K562 (cell line): Measurements from ENCODE around the gene LMAN2. TPM values are rescaled to one million over a fixed set of nuclear protein-coding genes. Genes with fewer than 3 reads are reported as not detected.

Experiments used
- CCNT2 ChIP-seq: IDR thresholded peaks from 2 replicates; pipeline ENCODE4 v1.6.1; 2011; ENCODE audit warnings: borderline replicate concordance, low read depth, mild to moderate bottlenecking, moderate library complexity, mixed read lengths, low read length; ENCODE audit not compliant: insufficient read length; ENCODE audit errors: extremely low read depth
- DNMT1 ChIP-seq: fragments of 450-650 bp; IDR thresholded peaks from 2 replicates; pipeline ENCODE4 v1.6.1; 2016; ENCODE audit warnings: antibody characterized with exemption, mild to moderate bottlenecking
- HNRNPK ChIP-seq: fragments of 200-400 bp; formaldehyde crosslinking; IDR thresholded peaks from one replicate; pipeline ENCODE4 v1.6.1; 2018; ENCODE audit warnings: mild to moderate bottlenecking, low read depth, low read length; ENCODE audit not compliant: poor library complexity, severe bottlenecking
- NEUROD1 ChIP-seq: fragments of 150-350 bp; IDR thresholded peaks from 2 replicates; pipeline ENCODE4 v1.6.1; 2014; ENCODE audit warnings: borderline replicate concordance, low read length, low read depth; ENCODE audit not compliant: partially characterized antibody
- PHF21A ChIP-seq: fragments of 450-650 bp; IDR thresholded peaks from 2 replicates; pipeline ENCODE4 v1.6.1; 2017; ENCODE audit warnings: low read depth, borderline replicate concordance
- SMAD2 ChIP-seq: fragments of 150-350 bp; IDR thresholded peaks from 2 replicates; pipeline ENCODE4 v1.6.1; 2014; ENCODE audit warnings: low read depth, mild to moderate bottlenecking, low read length
- SNIP1 ChIP-seq: fragments of 450-650 bp; IDR thresholded peaks from 2 replicates; pipeline ENCODE4 v1.7.1; 2017; ENCODE audit warnings: low read depth, mild to moderate bottlenecking
- TAF7 ChIP-seq: fragments of 450-650 bp; IDR thresholded peaks from 2 replicates; pipeline ENCODE4 v1.6.1; 2016; ENCODE audit warnings: missing genetic modification characterization, missing compliant biosample characterization
- ZNF175 ChIP-seq: fragments of 200-800 bp; sonication (Bioruptor generic); IDR thresholded peaks from 2 replicates; pipeline ENCODE4 v1.6.1; 2016; ENCODE audit warnings: low read depth, mild to moderate bottlenecking, missing genetic modification characterization, missing compliant biosample characterization
- ZNF444 ChIP-seq: fragments of 250-450 bp; sonication (Bioruptor Pico); IDR thresholded peaks from 2 replicates; pipeline ENCODE4 v1.4.0; 2020; ENCODE audit warnings: mild to moderate bottlenecking, moderate library complexity
- ZNF79 ChIP-seq: fragments of 250-450 bp; sonication (Bioruptor Pico); IDR thresholded peaks from 2 replicates; pipeline ENCODE4 v1.4.0; 2020; ENCODE audit warnings: low read depth, mild to moderate bottlenecking, moderate library complexity
- polyA plus RNA-seq, 8 experiments: library from polyadenylated mRNA; depleted of rRNA in 4 of 8; stranded (reverse) in 5 of 8; unstranded in 3 of 8; fragments of >200 nt; fragmentation: Nextera tagmentation in 2 of 8; fragmentation: Illumina TruSeq in 1 of 8; extraction: Ambion mirVana in 2 of 8; extraction: Trizol in 1 of 8; gene quantifications; 2 replicates each; pipeline versions ENCODE4 v1.2.1 to v1.2.3, GENCODE V29; 2011 to 2014; ENCODE audit warnings: inconsistent platforms in 1 of 8, missing spikeins in 1 of 8
- total RNA-seq, 7 experiments: library from RNA; depleted of rRNA in 6 of 7; stranded (reverse); fragments of >200 nt in 6 of 7; fragmentation: Illumina TruSeq in 2 of 7; extraction: Trizol in 2 of 7; gene quantifications; 2 replicates each; pipeline versions ENCODE4 v1.2.1 to v1.2.3, GENCODE V29; 2011 to 2021; ENCODE audit warnings: low replicate concordance in 1 of 7
- TF ChIP-seq, protein P1 (sequence below): fragments of 250-450 bp; sonication (Bioruptor Pico); IDR thresholded peaks from 2 replicates; pipeline ENCODE4 v1.4.0; 2020; ENCODE audit warnings: borderline replicate concordance
- TF ChIP-seq, protein P2 (sequence below): sonication (generic); formaldehyde crosslinking; IDR thresholded peaks from 2 replicates; pipeline ENCODE4 v1.4.0; 2020; ENCODE audit warnings: mild to moderate bottlenecking, missing genetic modification reagents
- TF ChIP-seq, protein P3 (sequence below), 2 experiments: fragments of 150-350 bp in 1 of 2; IDR thresholded peaks; 2 replicates each; pipeline ENCODE4 v1.6.1; 2012 to 2016; ENCODE audit warnings: low read depth in 2 of 2, low read length in 2 of 2, mild to moderate bottlenecking in 1 of 2, moderate library complexity in 1 of 2
- TF ChIP-seq, protein P4 (sequence below): sonication (generic); formaldehyde crosslinking; IDR thresholded peaks from 2 replicates; pipeline ENCODE4 v1.8.0; 2022; ENCODE audit warnings: missing genetic modification reagents, mild to moderate bottlenecking, borderline replicate concordance
- TF ChIP-seq, protein P5 (sequence below): fragments of 450-650 bp; conservative IDR thresholded peaks from 2 replicates; pipeline ENCODE4 v1.6.1; 2016; ENCODE audit warnings: missing genetic modification characterization, low read depth, mild to moderate bottlenecking, control low read depth, missing compliant biosample characterization

The LMAN2 gene
- total and polyA plus RNA-seq, 9 of the 15 experiments (the other 6 are each of a cell fraction or from before 2014, with no cell fraction given), result 2.7 to 254 (median 136) TPM

DNA sequence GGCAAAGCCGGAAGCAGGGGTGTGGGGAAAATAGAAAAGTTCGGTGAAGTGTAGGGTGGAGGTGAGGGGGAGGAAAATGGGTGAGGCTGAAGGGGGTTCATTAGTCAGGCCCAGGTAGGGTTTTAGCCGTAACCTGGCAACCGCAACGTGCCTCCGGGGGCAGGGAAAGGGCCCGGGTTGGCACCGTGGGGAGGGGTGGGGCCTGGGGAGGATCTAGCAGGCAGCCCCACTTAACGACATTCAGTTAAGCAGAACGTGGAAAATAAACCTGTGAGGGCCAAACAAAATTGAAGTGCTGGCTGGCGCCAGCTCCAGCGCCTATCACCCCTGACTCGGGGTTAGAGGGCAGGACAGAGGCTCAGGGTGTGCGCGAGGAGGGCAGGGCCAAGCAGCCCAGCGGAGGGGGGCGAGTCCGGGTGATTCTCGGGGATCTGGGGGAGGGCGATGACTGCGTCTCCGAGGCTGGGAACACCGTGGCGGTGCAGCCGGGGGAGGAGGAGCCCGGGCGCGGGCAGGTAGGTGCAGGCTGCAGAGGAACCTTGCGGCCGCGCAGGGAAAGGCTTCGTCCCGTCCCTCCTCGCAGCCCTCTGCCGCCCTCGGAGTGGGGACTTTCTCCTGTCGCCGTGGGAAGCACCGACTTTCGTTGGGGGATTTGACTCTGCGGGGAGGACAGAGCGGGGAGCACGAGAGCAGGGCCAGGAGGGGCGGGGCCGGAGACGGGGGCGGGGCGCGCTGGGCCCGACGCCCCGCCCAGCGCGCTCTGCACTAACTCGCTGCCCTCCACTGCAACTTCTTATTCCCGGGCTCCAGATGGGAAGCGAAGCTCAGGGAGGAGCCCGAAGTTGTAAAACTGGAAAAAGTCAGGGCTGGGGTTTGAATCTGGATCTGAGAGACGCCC, 11.4 kb upstream of the LMAN2 start (continued):
- TF ChIP-seq, protein P1, sequence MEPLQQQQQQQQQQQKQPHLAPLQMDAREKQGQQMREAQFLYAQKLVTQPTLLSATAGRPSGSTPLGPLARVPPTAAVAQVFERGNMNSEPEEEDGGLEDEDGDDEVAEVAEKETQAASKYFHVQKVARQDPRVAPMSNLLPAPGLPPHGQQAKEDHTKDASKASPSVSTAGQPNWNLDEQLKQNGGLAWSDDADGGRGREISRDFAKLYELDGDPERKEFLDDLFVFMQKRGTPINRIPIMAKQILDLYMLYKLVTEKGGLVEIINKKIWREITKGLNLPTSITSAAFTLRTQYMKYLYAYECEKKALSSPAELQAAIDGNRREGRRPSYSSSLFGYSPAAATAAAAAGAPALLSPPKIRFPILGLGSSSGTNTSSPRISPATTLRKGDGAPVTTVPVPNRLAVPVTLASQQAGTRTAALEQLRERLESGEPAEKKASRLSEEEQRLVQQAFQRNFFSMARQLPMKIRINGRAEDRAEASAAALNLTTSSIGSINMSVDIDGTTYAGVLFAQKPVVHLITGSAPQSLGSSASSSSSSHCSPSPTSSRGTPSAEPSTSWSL, result no peak
- TF ChIP-seq TAF7 (tag) (no peak), PHF21A (peak; percentile 62; the same call in 1 of the 2 replicates), ZNF175 (CRISPR knock-in tag) (no peak), SNIP1 (no peak), CCNT2 (peak; percentile 58), ZNF79 (CRISPR knock-in tag) (no peak), SMAD2 (no peak), NEUROD1 (no peak), DNMT1 (no peak), ZNF444 (CRISPR knock-in tag) (no peak), HNRNPK (no peak)
- TF ChIP-seq, protein P2, sequence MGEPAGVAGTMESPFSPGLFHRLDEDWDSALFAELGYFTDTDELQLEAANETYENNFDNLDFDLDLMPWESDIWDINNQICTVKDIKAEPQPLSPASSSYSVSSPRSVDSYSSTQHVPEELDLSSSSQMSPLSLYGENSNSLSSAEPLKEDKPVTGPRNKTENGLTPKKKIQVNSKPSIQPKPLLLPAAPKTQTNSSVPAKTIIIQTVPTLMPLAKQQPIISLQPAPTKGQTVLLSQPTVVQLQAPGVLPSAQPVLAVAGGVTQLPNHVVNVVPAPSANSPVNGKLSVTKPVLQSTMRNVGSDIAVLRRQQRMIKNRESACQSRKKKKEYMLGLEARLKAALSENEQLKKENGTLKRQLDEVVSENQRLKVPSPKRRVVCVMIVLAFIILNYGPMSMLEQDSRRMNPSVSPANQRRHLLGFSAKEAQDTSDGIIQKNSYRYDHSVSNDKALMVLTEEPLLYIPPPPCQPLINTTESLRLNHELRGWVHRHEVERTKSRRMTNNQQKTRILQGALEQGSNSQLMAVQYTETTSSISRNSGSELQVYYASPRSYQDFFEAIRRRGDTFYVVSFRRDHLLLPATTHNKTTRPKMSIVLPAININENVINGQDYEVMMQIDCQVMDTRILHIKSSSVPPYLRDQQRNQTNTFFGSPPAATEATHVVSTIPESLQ (CRISPR knock-in tag), result no peak
- TF ChIP-seq, protein P3, sequence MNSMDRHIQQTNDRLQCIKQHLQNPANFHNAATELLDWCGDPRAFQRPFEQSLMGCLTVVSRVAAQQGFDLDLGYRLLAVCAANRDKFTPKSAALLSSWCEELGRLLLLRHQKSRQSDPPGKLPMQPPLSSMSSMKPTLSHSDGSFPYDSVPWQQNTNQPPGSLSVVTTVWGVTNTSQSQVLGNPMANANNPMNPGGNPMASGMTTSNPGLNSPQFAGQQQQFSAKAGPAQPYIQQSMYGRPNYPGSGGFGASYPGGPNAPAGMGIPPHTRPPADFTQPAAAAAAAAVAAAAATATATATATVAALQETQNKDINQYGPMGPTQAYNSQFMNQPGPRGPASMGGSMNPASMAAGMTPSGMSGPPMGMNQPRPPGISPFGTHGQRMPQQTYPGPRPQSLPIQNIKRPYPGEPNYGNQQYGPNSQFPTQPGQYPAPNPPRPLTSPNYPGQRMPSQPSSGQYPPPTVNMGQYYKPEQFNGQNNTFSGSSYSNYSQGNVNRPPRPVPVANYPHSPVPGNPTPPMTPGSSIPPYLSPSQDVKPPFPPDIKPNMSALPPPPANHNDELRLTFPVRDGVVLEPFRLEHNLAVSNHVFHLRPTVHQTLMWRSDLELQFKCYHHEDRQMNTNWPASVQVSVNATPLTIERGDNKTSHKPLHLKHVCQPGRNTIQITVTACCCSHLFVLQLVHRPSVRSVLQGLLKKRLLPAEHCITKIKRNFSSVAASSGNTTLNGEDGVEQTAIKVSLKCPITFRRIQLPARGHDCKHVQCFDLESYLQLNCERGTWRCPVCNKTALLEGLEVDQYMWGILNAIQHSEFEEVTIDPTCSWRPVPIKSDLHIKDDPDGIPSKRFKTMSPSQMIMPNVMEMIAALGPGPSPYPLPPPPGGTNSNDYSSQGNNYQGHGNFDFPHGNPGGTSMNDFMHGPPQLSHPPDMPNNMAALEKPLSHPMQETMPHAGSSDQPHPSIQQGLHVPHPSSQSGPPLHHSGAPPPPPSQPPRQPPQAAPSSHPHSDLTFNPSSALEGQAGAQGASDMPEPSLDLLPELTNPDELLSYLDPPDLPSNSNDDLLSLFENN (IDR thresholded peaks at IDR 0.05; ENCODE audit: low read depth in 2 of 2, low read length in 2 of 2), result no peak
- TF ChIP-seq, protein P4, sequence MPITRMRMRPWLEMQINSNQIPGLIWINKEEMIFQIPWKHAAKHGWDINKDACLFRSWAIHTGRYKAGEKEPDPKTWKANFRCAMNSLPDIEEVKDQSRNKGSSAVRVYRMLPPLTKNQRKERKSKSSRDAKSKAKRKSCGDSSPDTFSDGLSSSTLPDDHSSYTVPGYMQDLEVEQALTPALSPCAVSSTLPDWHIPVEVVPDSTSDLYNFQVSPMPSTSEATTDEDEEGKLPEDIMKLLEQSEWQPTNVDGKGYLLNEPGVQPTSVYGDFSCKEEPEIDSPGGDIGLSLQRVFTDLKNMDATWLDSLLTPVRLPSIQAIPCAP (CRISPR knock-in tag), result no peak
- TF ChIP-seq, protein P5, sequence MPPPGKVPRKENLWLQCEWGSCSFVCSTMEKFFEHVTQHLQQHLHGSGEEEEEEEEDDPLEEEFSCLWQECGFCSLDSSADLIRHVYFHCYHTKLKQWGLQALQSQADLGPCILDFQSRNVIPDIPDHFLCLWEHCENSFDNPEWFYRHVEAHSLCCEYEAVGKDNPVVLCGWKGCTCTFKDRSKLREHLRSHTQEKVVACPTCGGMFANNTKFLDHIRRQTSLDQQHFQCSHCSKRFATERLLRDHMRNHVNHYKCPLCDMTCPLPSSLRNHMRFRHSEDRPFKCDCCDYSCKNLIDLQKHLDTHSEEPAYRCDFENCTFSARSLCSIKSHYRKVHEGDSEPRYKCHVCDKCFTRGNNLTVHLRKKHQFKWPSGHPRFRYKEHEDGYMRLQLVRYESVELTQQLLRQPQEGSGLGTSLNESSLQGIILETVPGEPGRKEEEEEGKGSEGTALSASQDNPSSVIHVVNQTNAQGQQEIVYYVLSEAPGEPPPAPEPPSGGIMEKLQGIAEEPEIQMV (tag), result no peak
